ENCODE data around the gene SLC31A1.
"Not testable (repeated sequence)": the region's sequence is repeated elsewhere in the genome, so short reads cannot be mapped to it uniquely, and the experiment has no call there.

SLC31A1 gene

DNA sequence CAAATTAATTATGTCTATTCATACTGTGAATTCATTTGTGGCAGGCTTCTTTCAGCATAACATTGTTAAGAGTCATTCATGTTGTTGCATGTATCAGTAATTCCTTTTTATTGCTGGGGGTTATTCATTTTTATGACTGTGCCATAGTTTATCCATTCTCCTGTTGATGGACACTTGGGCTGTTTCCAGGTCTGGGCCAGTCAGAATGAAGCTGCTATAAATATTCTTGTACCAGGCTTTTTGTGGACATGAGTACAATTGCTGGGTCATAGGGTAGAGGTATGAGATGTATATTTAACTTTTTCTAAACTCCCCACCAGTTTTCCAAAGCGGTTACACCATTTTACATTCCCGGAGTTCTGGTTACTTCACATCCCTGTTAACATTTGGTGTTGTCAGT is 67.7 kb downstream of the SLC31A1 start:
- no peak overlapping the region for H3K4me3 ChIP-seq (replicated peaks; ENCODE audit: low read depth, low read length)
- H3K36me3 ChIP-seq (ENCODE audit: control insufficient read depth, insufficient read depth, low read length), result peaks cover 28% of the 10 kb centered on the region
- no peaks in the 10 kb centered on the region for H3K27me3 ChIP-seq (replicated peaks; ENCODE audit: control insufficient read depth, insufficient read depth, low read length)
- TF ChIP-seq, protein P1, sequence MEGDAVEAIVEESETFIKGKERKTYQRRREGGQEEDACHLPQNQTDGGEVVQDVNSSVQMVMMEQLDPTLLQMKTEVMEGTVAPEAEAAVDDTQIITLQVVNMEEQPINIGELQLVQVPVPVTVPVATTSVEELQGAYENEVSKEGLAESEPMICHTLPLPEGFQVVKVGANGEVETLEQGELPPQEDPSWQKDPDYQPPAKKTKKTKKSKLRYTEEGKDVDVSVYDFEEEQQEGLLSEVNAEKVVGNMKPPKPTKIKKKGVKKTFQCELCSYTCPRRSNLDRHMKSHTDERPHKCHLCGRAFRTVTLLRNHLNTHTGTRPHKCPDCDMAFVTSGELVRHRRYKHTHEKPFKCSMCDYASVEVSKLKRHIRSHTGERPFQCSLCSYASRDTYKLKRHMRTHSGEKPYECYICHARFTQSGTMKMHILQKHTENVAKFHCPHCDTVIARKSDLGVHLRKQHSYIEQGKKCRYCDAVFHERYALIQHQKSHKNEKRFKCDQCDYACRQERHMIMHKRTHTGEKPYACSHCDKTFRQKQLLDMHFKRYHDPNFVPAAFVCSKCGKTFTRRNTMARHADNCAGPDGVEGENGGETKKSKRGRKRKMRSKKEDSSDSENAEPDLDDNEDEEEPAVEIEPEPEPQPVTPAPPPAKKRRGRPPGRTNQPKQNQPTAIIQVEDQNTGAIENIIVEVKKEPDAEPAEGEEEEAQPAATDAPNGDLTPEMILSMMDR (IDR thresholded peaks at IDR 0.05; ENCODE audit: insufficient read depth, low read length, poor library complexity, severe bottlenecking), result no peak
- no peak for DNase-seq (ENCODE audit: extremely low read depth, insufficient read length)

DNA sequence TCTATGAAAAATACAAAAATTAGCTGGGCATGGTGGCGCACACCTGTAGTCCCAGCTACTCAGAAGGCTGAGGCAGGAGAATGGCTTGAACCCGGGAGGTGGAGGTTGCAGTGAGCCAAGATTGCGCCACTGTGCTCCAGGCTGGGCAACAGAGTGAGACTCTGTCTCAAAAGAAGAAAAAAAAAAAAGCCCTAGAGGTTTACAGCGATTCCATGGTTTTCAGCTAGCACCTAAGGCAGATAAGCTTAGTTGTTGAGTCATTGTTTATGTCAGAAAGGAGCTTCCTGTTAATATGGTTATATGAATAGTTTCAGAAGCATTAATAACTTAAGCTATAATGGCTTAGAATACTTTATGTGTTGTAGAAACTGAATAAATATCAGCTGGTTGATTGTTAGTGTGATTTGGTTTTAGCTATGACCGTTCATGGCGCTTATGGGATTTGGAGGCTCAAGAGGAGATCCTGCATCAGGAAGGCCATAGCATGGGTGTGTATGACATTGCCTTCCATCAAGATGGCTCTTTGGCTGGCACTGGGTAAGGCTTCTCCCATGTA is 68.8 kb downstream of the SLC31A1 start:
- H3K27me3 ChIP-seq (replicated peaks; ENCODE audit: control insufficient read depth, insufficient read depth, low read length), result no peaks in the 10 kb centered on the region
- no peak overlapping the region for H3K4me3 ChIP-seq (replicated peaks; ENCODE audit: low read depth, low read length)
- TF ChIP-seq, protein P1 (IDR thresholded peaks at IDR 0.05; ENCODE audit: insufficient read depth, low read length, poor library complexity, severe bottlenecking), result no peak
- H3K36me3 ChIP-seq (ENCODE audit: control insufficient read depth, insufficient read depth, low read length), result peaks cover 23% of the 10 kb centered on the region
- DNase-seq (ENCODE audit: extremely low read depth, insufficient read length), result no peak

DNA sequence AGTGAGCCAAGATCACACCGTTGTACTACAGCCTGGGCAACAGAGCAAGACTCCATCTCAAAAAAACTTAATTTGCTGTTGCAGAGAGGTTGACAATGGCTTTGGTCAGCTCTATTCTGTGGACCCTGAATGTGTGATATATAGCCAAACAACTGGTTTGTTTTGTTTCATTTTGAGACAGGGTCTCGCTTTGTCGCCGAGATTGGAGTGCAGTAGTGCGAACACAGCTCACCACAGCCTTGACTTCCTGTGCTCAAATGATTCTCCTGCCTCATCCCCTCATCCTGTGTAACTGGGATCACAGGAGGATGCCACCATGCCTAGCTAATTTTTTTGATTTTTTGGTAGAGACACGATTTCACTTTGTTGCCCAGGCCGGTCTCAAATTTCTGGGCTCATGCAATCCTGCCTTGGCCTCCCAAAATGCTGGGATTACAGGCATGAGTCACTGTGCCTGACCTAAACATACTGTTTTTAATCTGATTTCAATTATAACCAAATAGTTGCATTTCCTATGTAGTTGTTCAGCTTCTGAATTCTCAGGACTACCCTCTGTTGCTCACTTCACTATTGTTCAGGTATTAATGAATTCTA is 72.0 kb downstream of the SLC31A1 start:
- DNase-seq (ENCODE audit: extremely low read depth, insufficient read length), result no peak
- TF ChIP-seq, protein P1 (IDR thresholded peaks at IDR 0.05; ENCODE audit: insufficient read depth, low read length, poor library complexity, severe bottlenecking), result no peak
- Histone ChIP-seq H3K36me3 (ENCODE audit: control insufficient read depth, insufficient read depth, low read length) (peaks cover 16% of the 10 kb centered on the region), H3K27me3 (replicated peaks; ENCODE audit: control insufficient read depth, insufficient read depth, low read length) (no peaks in the 10 kb centered on the region), H3K4me3 (replicated peaks; ENCODE audit: low read depth, low read length) (no peak overlapping the region)

DNA sequence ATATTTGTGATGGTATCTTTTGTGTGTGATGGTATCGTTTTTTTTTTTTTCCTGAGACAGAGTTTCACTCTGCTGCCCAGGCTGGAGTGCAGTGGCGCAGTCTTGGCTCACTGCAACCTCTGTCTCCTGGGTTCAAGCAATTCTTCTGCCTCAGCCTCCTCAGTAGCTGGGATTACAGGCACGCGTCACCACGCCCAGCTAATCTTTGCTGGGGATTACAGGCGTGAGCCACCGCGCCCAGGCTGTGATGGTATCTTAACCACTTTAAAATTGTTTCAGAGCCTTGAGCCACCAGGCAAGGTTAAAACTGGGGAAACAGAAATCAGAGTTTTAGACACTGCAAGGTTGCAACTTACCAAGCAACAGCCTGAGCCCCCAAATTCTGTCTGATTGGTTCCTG is 74.9 kb downstream of the SLC31A1 start:
- not testable (repeated sequence) for H3K4me3 ChIP-seq (replicated peaks; ENCODE audit: low read depth, low read length); DNase-seq (ENCODE audit: extremely low read depth, insufficient read length); H3K36me3 ChIP-seq (ENCODE audit: control insufficient read depth, insufficient read depth, low read length); H3K27me3 ChIP-seq (replicated peaks; ENCODE audit: control insufficient read depth, insufficient read depth, low read length)

DNA sequence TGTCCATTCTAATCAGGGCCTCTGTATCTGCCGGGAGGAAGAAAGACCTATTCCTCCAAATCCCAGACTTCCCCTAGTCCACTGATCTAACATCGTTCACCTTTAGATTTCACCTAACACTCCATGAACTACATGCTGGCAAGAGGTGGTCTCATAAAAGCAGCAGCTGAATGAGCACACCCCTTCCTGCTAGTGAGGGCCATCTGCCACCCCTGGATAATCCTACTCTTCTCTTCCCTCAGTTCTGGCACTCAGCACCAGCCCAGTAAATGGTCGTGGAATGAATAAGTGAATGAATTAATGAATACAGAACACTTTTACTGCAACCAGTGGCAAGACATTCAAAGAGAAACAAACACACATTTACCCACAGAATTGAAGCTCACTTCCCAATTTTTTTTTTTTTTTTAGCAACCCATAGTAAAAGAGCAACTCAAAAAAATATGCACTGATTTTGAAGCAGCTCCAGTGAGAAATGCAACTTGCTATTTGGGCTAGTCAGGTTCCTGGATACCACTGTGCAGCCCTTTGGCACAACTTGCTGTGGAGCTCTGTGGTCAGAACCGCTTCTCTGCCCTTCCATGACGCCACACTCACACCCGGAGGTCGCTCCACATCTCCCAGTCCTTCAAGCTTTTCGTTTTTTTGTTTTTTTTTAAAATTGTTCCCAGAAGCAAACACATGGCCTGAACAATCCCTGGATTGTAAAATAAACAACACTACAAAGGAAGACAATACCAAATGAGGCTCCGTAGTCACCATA is 75.6 kb downstream of the SLC31A1 start:
- Histone ChIP-seq H3K4me3 (replicated peaks; ENCODE audit: low read depth, low read length) (no peak overlapping the region), H3K27me3 (replicated peaks; ENCODE audit: control insufficient read depth, insufficient read depth, low read length) (0 out of 2 replicates have a peak, but pooled peaks cover 1% of the 10 kb centered on the region), H3K36me3 (ENCODE audit: control insufficient read depth, insufficient read depth, low read length) (peaks cover 5% of the 10 kb centered on the region)
- TF ChIP-seq, protein P1 (IDR thresholded peaks at IDR 0.05; ENCODE audit: insufficient read depth, low read length, poor library complexity, severe bottlenecking), result no peak
- DNase-seq (ENCODE audit: extremely low read depth, insufficient read length), result no peak

DNA sequence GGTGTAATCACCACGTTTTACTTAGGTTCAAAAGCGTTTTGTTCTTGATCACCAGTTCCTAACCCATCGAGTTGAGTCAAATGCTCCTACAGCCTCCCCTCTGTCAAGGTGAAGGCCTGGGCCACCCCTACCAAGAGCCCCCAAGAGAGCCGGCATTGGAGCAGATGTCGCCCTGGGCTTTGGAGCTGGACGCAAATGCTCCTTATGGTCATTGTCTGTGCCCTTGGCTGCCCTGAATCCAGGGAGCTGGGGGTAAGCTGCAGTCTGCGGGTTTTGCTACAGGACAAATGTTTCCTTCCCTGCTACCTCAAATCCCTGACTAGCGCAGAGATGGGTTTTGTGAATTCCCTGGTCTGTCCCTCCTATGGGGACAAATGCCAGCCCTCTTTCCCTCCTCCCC is 77.0 kb downstream of the SLC31A1 start:
- H3K4me3 ChIP-seq (replicated peaks; ENCODE audit: low read depth, low read length), result no peak overlapping the region
- TF ChIP-seq, protein P1 (IDR thresholded peaks at IDR 0.05; ENCODE audit: insufficient read depth, low read length, poor library complexity, severe bottlenecking), result no peak

More for the DNA sequence above, 77.0 kb downstream of the SLC31A1 start:
- DNase-seq (ENCODE audit: extremely low read depth, insufficient read length), result no peak
- 0 out of 2 replicates have a peak, but pooled peaks cover 1% of the 10 kb centered on the region for H3K27me3 ChIP-seq (replicated peaks; ENCODE audit: control insufficient read depth, insufficient read depth, low read length)
- H3K36me3 ChIP-seq (ENCODE audit: control insufficient read depth, insufficient read depth, low read length), result peaks cover 1% of the 10 kb centered on the region

Measured in GM06990 (cell line).